ENCODE data around the gene DAP. TPM values are rescaled to one million over a fixed set of nuclear protein-coding genes. Genes with fewer than 3 reads are reported as not detected.

The DAP gene
- total RNA-seq, 1 donor from 2014 or later, result 62.6 TPM

- Mint-ChIP-seq H3K36me3 (ENCODE audit: low read depth) (peaks cover 7% of the 10 kb centered on the region), H3K4me3 (no peak overlapping the region), H3K27ac (no peak overlapping the region), H3K27me3 (ENCODE audit: insufficient read depth) (no peaks in the 10 kb centered on the region), H3K9me3 (no peaks in the 10 kb centered on the region), H3K4me1 (ENCODE audit: low read depth) (peaks cover 16% of the 10 kb centered on the region)
- intact Hi-C loops (cut with micrococcal nuclease), result loop anchor here (1.0 kb wide), 1 partner anchor 49 kb away; no protein-coding TSS in a partner anchor
- no peak for DNase-seq (ENCODE audit: low spot score)
Observed at GRCh38 chr5:10684303-10685086, 76.5 kb downstream of the DAP start.

- DNase-seq (ENCODE audit: low spot score), result no peak
- H3K27ac Mint-ChIP-seq, result no peak overlapping the region
- H3K27me3 Mint-ChIP-seq (ENCODE audit: insufficient read depth), result no peaks in the 10 kb centered on the region
- H3K4me3 Mint-ChIP-seq, result no peak overlapping the region
- H3K4me1 Mint-ChIP-seq (ENCODE audit: low read depth), result peaks cover 12% of the 10 kb centered on the region
- H3K36me3 Mint-ChIP-seq (ENCODE audit: low read depth), result peaks cover 8% of the 10 kb centered on the region
- intact Hi-C loops (cut with micrococcal nuclease), result no loop called here
- no peaks in the 10 kb centered on the region for H3K9me3 Mint-ChIP-seq
Observed at GRCh38 chr5:10682801-10683525, 78.1 kb downstream of the DAP start.

- no peaks in the 10 kb centered on the region for H3K9me3 Mint-ChIP-seq
- H3K4me3 Mint-ChIP-seq, result no peak overlapping the region
- no peak for DNase-seq (ENCODE audit: low spot score)
- H3K27me3 Mint-ChIP-seq (ENCODE audit: insufficient read depth), result no peaks in the 10 kb centered on the region
- H3K4me1 Mint-ChIP-seq (ENCODE audit: low read depth), result peaks cover 12% of the 10 kb centered on the region
- peaks cover 13% of the 10 kb centered on the region for H3K36me3 Mint-ChIP-seq (ENCODE audit: low read depth)
- no peak overlapping the region for H3K27ac Mint-ChIP-seq
- intact Hi-C loops (cut with micrococcal nuclease), result no loop called here
Observed at GRCh38 chr5:10681731-10682679, 79.0 kb downstream of the DAP start.

GRCh38 chr5:10680876-10681481, 80.1 kb downstream of the DAP start:
- H3K27ac Mint-ChIP-seq, result no peak overlapping the region
- peaks cover 16% of the 10 kb centered on the region for H3K36me3 Mint-ChIP-seq (ENCODE audit: low read depth)
- peaks cover 12% of the 10 kb centered on the region for H3K4me1 Mint-ChIP-seq (ENCODE audit: low read depth)
- intact Hi-C loops (cut with micrococcal nuclease), result no loop called here
- DNase-seq (ENCODE audit: low spot score), result no peak
- no peaks in the 10 kb centered on the region for H3K9me3 Mint-ChIP-seq
- no peaks in the 10 kb centered on the region for H3K27me3 Mint-ChIP-seq (ENCODE audit: insufficient read depth)
- no peak overlapping the region for H3K4me3 Mint-ChIP-seq

DNA sequence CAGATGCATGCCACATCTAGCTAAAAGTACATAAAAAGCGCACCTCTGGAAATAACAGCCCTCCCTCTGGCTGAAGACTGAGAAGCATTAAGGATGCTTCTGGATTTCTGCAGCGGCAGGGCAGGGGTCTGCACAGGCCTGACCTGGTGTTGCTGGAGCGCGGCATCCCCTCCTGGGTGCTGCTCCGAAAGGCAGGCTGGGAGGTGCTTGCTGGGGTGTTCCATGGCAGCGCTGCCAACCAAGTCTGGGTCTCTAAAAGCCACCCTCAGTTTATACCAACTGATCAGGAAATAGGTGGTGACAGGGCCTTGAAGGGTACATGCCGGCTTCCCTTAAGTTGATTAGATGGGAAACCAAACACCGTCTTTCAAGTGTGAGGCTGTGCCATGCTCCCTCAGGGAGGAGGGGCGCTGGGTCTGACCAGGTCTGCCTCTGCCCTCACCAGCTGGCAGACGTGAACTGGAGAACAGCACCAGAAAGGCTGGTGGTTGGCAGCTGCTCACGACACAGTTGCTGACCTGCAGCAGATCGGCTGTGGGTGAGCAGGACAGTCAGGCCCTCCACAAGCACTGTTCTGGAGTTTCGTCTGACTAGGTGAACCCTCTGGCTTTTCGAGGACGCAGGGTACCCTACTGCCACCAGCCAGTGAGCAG, 81.6 kb downstream of the DAP start:
- no peak overlapping the region for H3K27ac Mint-ChIP-seq
- no peaks in the 10 kb centered on the region for H3K27me3 Mint-ChIP-seq (ENCODE audit: insufficient read depth)
- intact Hi-C loops (cut with micrococcal nuclease), result no loop called here
- H3K9me3 Mint-ChIP-seq, result no peaks in the 10 kb centered on the region
- peaks cover 16% of the 10 kb centered on the region for H3K36me3 Mint-ChIP-seq (ENCODE audit: low read depth)
- no peak overlapping the region for H3K4me3 Mint-ChIP-seq
- DNase-seq (ENCODE audit: low spot score), result no peak
- peaks cover 1% of the 10 kb centered on the region for H3K4me1 Mint-ChIP-seq (ENCODE audit: low read depth)

GRCh38 chr5:10678244-10678643, 82.8 kb downstream of the DAP start:
- intact Hi-C loops (cut with micrococcal nuclease), result no loop called here
- peaks cover 16% of the 10 kb centered on the region for H3K36me3 Mint-ChIP-seq (ENCODE audit: low read depth)
- no peaks in the 10 kb centered on the region for H3K9me3 Mint-ChIP-seq
- H3K27me3 Mint-ChIP-seq (ENCODE audit: insufficient read depth), result no peaks in the 10 kb centered on the region
- no peak overlapping the region for H3K27ac Mint-ChIP-seq
- H3K4me3 Mint-ChIP-seq, result no peak overlapping the region
- no peak for DNase-seq (ENCODE audit: low spot score)
- H3K4me1 Mint-ChIP-seq (ENCODE audit: low read depth), result no peaks in the 10 kb centered on the region

- peaks cover 16% of the 10 kb centered on the region for H3K36me3 Mint-ChIP-seq (ENCODE audit: low read depth)
- H3K4me1 Mint-ChIP-seq (ENCODE audit: low read depth), result no peaks in the 10 kb centered on the region
- DNase-seq (ENCODE audit: low spot score), result no peak
- no peak overlapping the region for H3K4me3 Mint-ChIP-seq
- no peaks in the 10 kb centered on the region for H3K9me3 Mint-ChIP-seq
- intact Hi-C loops (cut with micrococcal nuclease), result no loop called here
- no peak overlapping the region for H3K27ac Mint-ChIP-seq
- no peaks in the 10 kb centered on the region for H3K27me3 Mint-ChIP-seq (ENCODE audit: insufficient read depth)
Observed at GRCh38 chr5:10677533-10677932, 83.5 kb downstream of the DAP start.

DNA sequence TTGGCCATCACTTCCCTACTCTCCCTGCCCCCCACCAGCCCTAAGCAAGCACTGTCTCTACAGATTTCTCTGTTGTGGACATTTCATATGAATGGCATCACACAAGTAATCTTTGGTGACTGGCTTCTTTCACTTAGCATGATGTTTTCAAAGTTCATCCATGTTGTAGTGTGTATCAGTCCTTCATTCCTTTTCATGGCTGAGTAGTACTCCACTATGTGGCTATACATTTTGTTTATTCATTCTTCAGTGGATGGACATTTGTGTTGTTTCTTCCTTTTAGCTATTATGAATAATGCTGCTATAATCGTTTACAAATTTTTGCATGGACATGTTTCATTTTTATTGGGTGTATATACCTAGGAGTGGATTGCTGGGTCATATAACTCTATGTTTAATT, 84.1 kb downstream of the DAP start:
- no peak overlapping the region for H3K4me3 Mint-ChIP-seq
- H3K27ac Mint-ChIP-seq, result no peak overlapping the region
- peaks cover 3% of the 10 kb centered on the region for H3K27me3 Mint-ChIP-seq (ENCODE audit: insufficient read depth)
- no peaks in the 10 kb centered on the region for H3K9me3 Mint-ChIP-seq
- H3K36me3 Mint-ChIP-seq (ENCODE audit: low read depth), result peaks cover 16% of the 10 kb centered on the region
- H3K4me1 Mint-ChIP-seq (ENCODE audit: low read depth), result no peaks in the 10 kb centered on the region
- intact Hi-C loops (cut with micrococcal nuclease), result no loop called here
- no peak for DNase-seq (ENCODE audit: low spot score)

GRCh38 chr5:10676224-10676623, 84.8 kb downstream of the DAP start:
- Mint-ChIP-seq H3K27ac (no peak overlapping the region), H3K27me3 (ENCODE audit: insufficient read depth) (peaks cover 5% of the 10 kb centered on the region), H3K4me1 (ENCODE audit: low read depth) (no peaks in the 10 kb centered on the region), H3K36me3 (ENCODE audit: low read depth) (peaks cover 16% of the 10 kb centered on the region), H3K4me3 (no peak overlapping the region), H3K9me3 (no peaks in the 10 kb centered on the region)
- intact Hi-C loops (cut with micrococcal nuclease), result no loop called here
- DNase-seq (ENCODE audit: low spot score), result no peak

DNA sequence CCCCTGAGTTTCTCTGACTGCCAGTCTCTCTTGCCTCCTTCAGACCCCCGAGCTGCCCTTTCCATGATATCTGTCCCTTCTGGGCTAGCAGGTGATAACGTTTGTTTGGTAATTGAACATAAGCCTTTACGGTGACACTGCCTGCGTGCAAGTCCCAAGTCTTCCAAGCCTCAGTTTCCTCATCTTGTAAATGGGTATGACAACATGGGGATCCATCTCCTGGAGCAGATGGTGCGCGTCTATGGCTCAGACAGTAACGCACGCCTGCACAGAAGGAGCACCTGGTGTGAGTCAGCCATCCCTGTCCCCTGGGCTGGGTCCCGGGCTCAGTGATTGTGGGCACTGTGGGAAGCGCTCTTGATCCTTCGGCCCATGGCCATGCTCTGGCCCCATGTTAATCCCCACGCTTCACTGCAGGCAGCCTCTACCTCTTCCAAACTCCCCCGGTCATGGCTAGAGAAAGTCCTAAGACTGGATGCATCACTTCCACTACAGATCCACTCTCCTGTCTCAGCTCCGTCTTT, 85.8 kb downstream of the DAP start:
- H3K9me3 Mint-ChIP-seq, result no peaks in the 10 kb centered on the region
- intact Hi-C loops (cut with micrococcal nuclease), result no loop called here
- peaks cover 5% of the 10 kb centered on the region for H3K27me3 Mint-ChIP-seq (ENCODE audit: insufficient read depth)
- DNase-seq (ENCODE audit: low spot score), result no peak
- no peaks in the 10 kb centered on the region for H3K4me1 Mint-ChIP-seq (ENCODE audit: low read depth)
- no peak overlapping the region for H3K4me3 Mint-ChIP-seq
- H3K36me3 Mint-ChIP-seq (ENCODE audit: low read depth), result peaks cover 16% of the 10 kb centered on the region
- no peak overlapping the region for H3K27ac Mint-ChIP-seq

DNA sequence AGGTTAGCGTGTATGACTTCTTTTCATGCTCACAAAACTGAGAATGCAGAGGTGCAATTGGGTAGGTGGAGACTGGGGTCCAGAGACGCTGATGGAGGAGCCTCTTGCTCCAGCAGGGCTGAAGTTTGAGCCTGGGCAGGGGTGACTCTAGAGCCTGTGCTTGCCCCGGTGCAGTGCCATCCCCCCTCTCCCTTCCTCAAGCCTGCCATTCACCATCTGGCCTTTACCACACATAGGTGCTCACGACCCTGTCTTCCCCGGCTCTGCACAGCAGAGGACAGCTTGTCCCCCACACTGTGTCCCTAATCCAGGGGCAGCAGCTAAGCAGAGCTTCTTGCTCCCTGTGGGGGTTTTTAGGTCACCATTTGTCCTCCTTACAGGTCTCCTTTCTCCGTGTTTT, 86.5 kb downstream of the DAP start:
- DNase-seq (ENCODE audit: low spot score), result no peak
- Mint-ChIP-seq H3K4me3 (no peak overlapping the region), H3K27ac (no peak overlapping the region), H3K9me3 (no peaks in the 10 kb centered on the region), H3K4me1 (ENCODE audit: low read depth) (no peaks in the 10 kb centered on the region), H3K27me3 (ENCODE audit: insufficient read depth) (peaks cover 5% of the 10 kb centered on the region), H3K36me3 (ENCODE audit: low read depth) (peaks cover 16% of the 10 kb centered on the region)
- intact Hi-C loops (cut with micrococcal nuclease), result no loop called here

GRCh38 chr5:10674096-10674495, 86.9 kb downstream of the DAP start:
- Mint-ChIP-seq H3K36me3 (ENCODE audit: low read depth) (peaks cover 16% of the 10 kb centered on the region), H3K27me3 (ENCODE audit: insufficient read depth) (peaks cover 5% of the 10 kb centered on the region), H3K4me3 (no peak overlapping the region), H3K27ac (no peak overlapping the region), H3K4me1 (ENCODE audit: low read depth) (no peaks in the 10 kb centered on the region), H3K9me3 (no peaks in the 10 kb centered on the region)
- DNase-seq (ENCODE audit: low spot score), result no peak
- intact Hi-C loops (cut with micrococcal nuclease), result no loop called here

Data from activated T-helper 1 cell treated with anti-CD3 and anti-CD28 coated beads, Interleukin-12 subunit alpha, Interleukin-12 subunit beta, Interleukin-2, Interleukin-4 antibody, amounts not matched to agents 30 ng/mL and 10 ng/mL and 1 ng/mL, durations not matched to agents 14 hours and 24 hours and 36 hours (primary cell).